HepG2 (cell line): Measurements from ENCODE around the gene BAZ1B. TPM values are rescaled to one million over a fixed set of nuclear protein-coding genes. Genes with fewer than 3 reads are reported as not detected.
A peak's percentile ranks its signal among the peaks of the same experiment; 100 is the strongest.

Experiments used
- ASH2L ChIP-seq: fragments of 300-600, 200-600 bp; sonication (generic); IDR thresholded peaks from 2 replicates; pipeline ENCODE4 v1.7.0; 2017; ENCODE audit warnings: low read depth, mild to moderate bottlenecking, moderate library complexity, mixed read lengths, low read length; ENCODE audit not compliant: insufficient read length
- PITX1 ChIP-seq: sonication (generic); formaldehyde crosslinking; IDR thresholded peaks from 2 replicates; pipeline ENCODE4 v1.5.1; 2020; ENCODE audit warnings: mild to moderate bottlenecking, missing genetic modification reagents
- SMAD1 ChIP-seq: sonication (generic); formaldehyde crosslinking; IDR thresholded peaks from 2 replicates; pipeline ENCODE4 v1.4.0; 2020; ENCODE audit warnings: missing genetic modification reagents, low read depth, mild to moderate bottlenecking, borderline replicate concordance
- SOX5 ChIP-seq: IDR thresholded peaks from 2 replicates; pipeline ENCODE4 v1.6.1; 2016; ENCODE audit warnings: borderline replicate concordance
- SOX6 ChIP-seq, 2 experiments: fragments of 450-650 bp in 1 of 2; sonication (generic) in 1 of 2; formaldehyde crosslinking in 1 of 2; IDR thresholded peaks; 2 replicates each; pipeline versions ENCODE4 v1.4.0 to v1.6.1; 2017 to 2020; ENCODE audit warnings: antibody characterized with exemption in 1 of 2, mild to moderate bottlenecking in 1 of 2, missing genetic modification reagents in 1 of 2
- TCF7L2 ChIP-seq: IDR thresholded peaks from 2 replicates; pipeline ENCODE4 v1.6.1; 2011; ENCODE audit warnings: mild to moderate bottlenecking, low read depth, low read length, moderate library complexity
- ZFP82 ChIP-seq: sonication (generic); formaldehyde crosslinking; IDR thresholded peaks from 2 replicates; pipeline ENCODE4 v1.5.1; 2020; ENCODE audit warnings: mild to moderate bottlenecking, missing genetic modification reagents, borderline replicate concordance
- ZNF33B ChIP-seq: sonication (generic); formaldehyde crosslinking; IDR thresholded peaks from 2 replicates; pipeline ENCODE4 v1.5.1; 2020; ENCODE audit warnings: mild to moderate bottlenecking, missing genetic modification reagents
- ZNF546 ChIP-seq: sonication (generic); formaldehyde crosslinking; conservative IDR thresholded peaks from 2 replicates; pipeline ENCODE4 v1.8.1; 2023; ENCODE audit warnings: mild to moderate bottlenecking, missing genetic modification reagents
- ZNF562 ChIP-seq: sonication (generic); formaldehyde crosslinking; IDR thresholded peaks from 2 replicates; pipeline ENCODE4 v1.8.0; 2022; ENCODE audit warnings: missing genetic modification reagents, borderline replicate concordance
- ZNF616 ChIP-seq: sonication (generic); formaldehyde crosslinking; IDR thresholded peaks from 2 replicates; pipeline ENCODE4 v1.5.0; 2020; ENCODE audit warnings: low read depth, mild to moderate bottlenecking, missing genetic modification reagents
- ZNF7 ChIP-seq: IDR thresholded peaks from 2 replicates; pipeline ENCODE4 v1.6.1; 2016; ENCODE audit warnings: missing biosample characterization, missing genetic modification reagents
- ZNF772 ChIP-seq: sonication (generic); formaldehyde crosslinking; IDR thresholded peaks from 2 replicates; pipeline ENCODE4 v1.5.0; 2020; ENCODE audit warnings: mild to moderate bottlenecking, missing genetic modification reagents
- polyA plus RNA-seq, 8 experiments: library from polyadenylated mRNA; depleted of rRNA in 3 of 8; stranded (reverse) in 7 of 8; unstranded in 1 of 8; fragments of >200 nt; fragmentation: Illumina TruSeq in 4 of 8; extraction: Trizol in 4 of 8; gene quantifications; 2 replicates each; pipeline versions ENCODE4 v1.2.1 to v1.2.3, GENCODE V29; 2011 to 2016; ENCODE audit warnings: low read depth in 4 of 8, missing spikeins in 1 of 8, mixed read lengths in 1 of 8; ENCODE audit not compliant: insufficient read depth in 1 of 8
- total RNA-seq, 5 experiments: library from RNA; depleted of rRNA; stranded (reverse); fragments of >200 nt; fragmentation: Illumina TruSeq; extraction: Trizol; gene quantifications; 2 replicates each; pipeline ENCODE4 v1.2.3, GENCODE V29; 2016; ENCODE audit warnings: low read depth in 1 of 5
- TF ChIP-seq, protein P1 (sequence below): sonication (generic); formaldehyde crosslinking; IDR thresholded peaks from 2 replicates; pipeline ENCODE4 v1.5.1; 2020; ENCODE audit warnings: missing genetic modification reagents, mild to moderate bottlenecking, borderline replicate concordance
- TF ChIP-seq, protein P2 (sequence below): sonication (generic); formaldehyde crosslinking; IDR thresholded peaks from 2 replicates; pipeline ENCODE4 v1.8.0; 2022; ENCODE audit warnings: missing genetic modification reagents, low read depth, mild to moderate bottlenecking, borderline replicate concordance

BAZ1B gene
- total and polyA plus RNA-seq, 2 of the 13 experiments (the other 11 are each of a cell fraction or from before 2014, with no cell fraction given): 18.6 to 69.4 TPM

DNA sequence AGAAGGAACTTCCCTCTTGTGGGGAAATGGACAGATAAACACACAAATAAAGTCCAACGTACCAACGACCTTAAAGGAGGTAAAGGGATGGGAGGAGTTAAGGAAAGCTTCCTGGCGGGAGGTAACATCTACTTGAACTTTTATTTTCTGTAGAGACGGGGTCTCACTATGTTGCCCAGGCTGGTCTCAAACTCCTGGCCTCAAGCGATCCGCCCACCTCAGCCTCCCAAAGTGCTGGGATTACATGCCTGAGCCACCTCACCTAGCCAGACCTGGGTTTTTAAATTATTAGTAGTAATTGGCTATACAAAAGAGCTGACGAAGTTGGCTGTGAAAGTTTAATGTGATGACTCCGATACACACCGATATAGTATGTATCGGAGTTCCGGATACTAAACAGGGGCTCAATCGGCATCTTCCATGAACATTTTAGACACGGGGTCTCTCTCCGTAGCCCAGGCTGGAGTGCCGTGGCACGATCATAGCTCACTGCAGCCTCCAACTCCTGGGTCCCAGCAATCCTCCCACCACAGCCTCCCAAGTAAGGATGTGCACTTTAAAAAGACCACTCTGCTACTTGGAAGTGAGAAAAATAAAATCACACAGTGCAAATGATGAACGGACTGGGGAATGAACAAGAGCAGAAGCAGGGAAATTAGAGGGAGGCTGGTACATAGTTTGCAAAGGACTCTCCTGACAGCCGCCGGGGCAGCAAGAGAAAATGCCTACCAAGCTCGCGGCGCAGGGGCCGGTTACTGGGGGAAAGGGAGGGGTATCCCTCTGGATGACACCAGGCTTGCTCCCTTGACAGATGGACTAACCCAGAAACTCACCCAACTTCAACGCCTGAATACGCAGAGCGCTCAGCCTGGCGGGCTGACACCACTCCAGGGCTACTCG is 34.4 kb upstream of the BAZ1B start (continued):
- TF ChIP-seq, protein P1, sequence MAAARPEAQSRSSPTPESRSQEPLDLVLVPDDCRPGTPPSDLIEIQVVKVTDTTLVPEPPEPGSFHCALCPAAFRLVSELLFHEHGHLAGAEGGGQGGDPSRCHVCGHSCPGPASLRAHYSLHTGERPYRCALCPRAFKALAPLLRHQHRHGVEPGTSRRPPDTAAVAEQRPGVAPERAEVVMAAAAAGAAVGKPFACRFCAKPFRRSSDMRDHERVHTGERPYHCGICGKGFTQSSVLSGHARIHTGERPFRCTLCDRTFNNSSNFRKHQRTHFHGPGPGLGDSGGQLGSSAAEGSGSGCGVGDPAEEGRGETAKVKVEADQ (CRISPR knock-in tag): no peak
- TF ChIP-seq SMAD1 (CRISPR knock-in tag) (0 out of 2 replicates have a peak, but pooled peaks have one; percentile 18), ZFP82 (CRISPR knock-in tag) (peak; percentile 52; the same call in 1 of the 2 replicates), SOX6 (IDR thresholded peaks at IDR 0.05) (no peak), SOX6 (CRISPR knock-in tag; IDR thresholded peaks at IDR 0.05) (peak; percentile 35; the same call in 1 of the 2 replicates), ZNF33B (CRISPR knock-in tag) (no peak), SOX5 (CRISPR knock-in tag) (no peak), ZNF7 (no peak), ZNF772 (CRISPR knock-in tag) (peak; percentile 24; the same call in 1 of the 2 replicates), ZNF546 (CRISPR knock-in tag) (peak; percentile 5; the same call in 1 of the 2 replicates), TCF7L2 (no peak), ZNF562 (CRISPR knock-in tag) (no peak), ASH2L (peak; percentile 11), PITX1 (0 out of 2 replicates have a peak, but pooled peaks have one; percentile 15), ZNF616 (0 out of 2 replicates have a peak, but pooled peaks have one; percentile 33)
- TF ChIP-seq, protein P2, sequence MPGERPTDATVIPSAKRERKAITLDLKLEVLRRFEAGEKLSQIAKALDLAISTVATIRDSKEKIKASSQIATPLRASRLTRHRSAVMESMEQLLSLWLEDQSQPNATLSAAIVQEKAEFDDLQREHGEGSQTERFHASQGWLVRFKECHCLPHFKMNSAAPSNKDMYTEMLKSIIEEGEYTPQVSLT (CRISPR knock-in tag): no peak
- TF ChIP-seq, all 625 proteins: peak for 28
